Fibroblast of lung (primary cell): ENCODE results near the gene DPP6. TPM values are rescaled to one million over a fixed set of nuclear protein-coding genes. Genes with fewer than 3 reads are reported as not detected.

ENCODE experiments used
- DNase-seq, 2 donors: peaks; one replicate each; pipeline versions ENCODE4 v3.0.0 to v3.0.0-alpha.2; 2010; ENCODE audit warnings: low read depth in 2 of 2
- H2AFZ ChIP-seq: 2 replicates; pipeline ENCODE4 v1.5.1; 2012; ENCODE audit warnings: low read length, control low read depth, inconsistent platforms
- H3K27ac ChIP-seq: 2 replicates; pipeline ENCODE4 v1.5.1; 2011; ENCODE audit warnings: low read length, control low read depth; ENCODE audit not compliant: insufficient read depth
- H3K27me3 ChIP-seq: 2 replicates; pipeline ENCODE4 v1.5.1; 2011; ENCODE audit warnings: mild to moderate bottlenecking, low read length; ENCODE audit not compliant: control insufficient read depth, insufficient read depth
- H3K36me3 ChIP-seq: 2 replicates; pipeline ENCODE4 v1.5.1; 2011; ENCODE audit warnings: low read length; ENCODE audit not compliant: control insufficient read depth, insufficient read depth
- H3K4me1 ChIP-seq: 2 replicates; pipeline ENCODE4 v1.5.1; 2011; ENCODE audit warnings: low read length; ENCODE audit not compliant: control insufficient read depth, insufficient read depth; ENCODE audit errors: extremely low read depth
- H3K4me2 ChIP-seq: 2 replicates; pipeline ENCODE4 v1.5.1; 2011; ENCODE audit warnings: low read length, control low read depth; ENCODE audit not compliant: insufficient read depth; ENCODE audit errors: extremely low read depth
- H3K4me3 ChIP-seq, 4 experiments: fragments of 200-600 bp in 1 of 4; sonication (generic) in 1 of 4; replicated peaks in 1 of 4; 2 replicates each; pipeline ENCODE4 v1.5.1; 2011 to 2016; ENCODE audit warnings: low read length in 4 of 4, low read depth in 3 of 4, mild to moderate bottlenecking in 3 of 4, control low read depth in 2 of 4, inconsistent platforms in 1 of 4, mixed read lengths in 1 of 4; ENCODE audit not compliant: insufficient read depth in 1 of 4; ENCODE audit errors: control extremely low read depth in 1 of 4
- H3K79me2 ChIP-seq: 2 replicates; pipeline ENCODE4 v1.5.1; 2012; ENCODE audit warnings: mild to moderate bottlenecking, low read length, inconsistent platforms; ENCODE audit not compliant: control insufficient read depth, insufficient read depth
- H3K9ac ChIP-seq: 2 replicates; pipeline ENCODE4 v1.5.1; 2011; ENCODE audit warnings: mild to moderate bottlenecking, low read length, control low read depth; ENCODE audit not compliant: insufficient read depth
- H3K9me3 ChIP-seq: 2 replicates; pipeline ENCODE4 v1.5.1; 2012; ENCODE audit warnings: low read depth, low read length; ENCODE audit not compliant: control insufficient read depth, insufficient read depth
- H4K20me1 ChIP-seq: 2 replicates; pipeline ENCODE4 v1.5.1; 2011; ENCODE audit warnings: low read length; ENCODE audit not compliant: control insufficient read depth, insufficient read depth; ENCODE audit errors: extremely low read depth
- CTCF ChIP-seq, 2 donors: IDR thresholded peaks in 1 of 2; conservative IDR thresholded peaks in 1 of 2; 1 replicate in 1 of 2; 2 replicates in 1 of 2; pipeline ENCODE4 v1.5.1; 2011 to 2012; ENCODE audit warnings: low read length in 2 of 2, control low read depth in 1 of 2, inconsistent platforms in 1 of 2, low read depth in 1 of 2, mild to moderate bottlenecking in 1 of 2
- EZH2 ChIP-seq: IDR thresholded peaks from 2 replicates; pipeline ENCODE4 v1.5.1; 2012; ENCODE audit warnings: low read length, control low read depth, mild to moderate bottlenecking; ENCODE audit errors: missing control alignments
- polyA plus RNA-seq, 2 donors: library from polyadenylated mRNA; depleted of rRNA in 1 of 2; stranded (reverse) in 1 of 2; unstranded in 1 of 2; fragments of >200 nt; gene quantifications; 2 replicates each; pipeline ENCODE4 v1.2.1, GENCODE V29; 2011 to 2012; ENCODE audit warnings: missing spikeins in 1 of 2
- total RNA-seq: library from RNA; depleted of rRNA; stranded (reverse); fragments of >200 nt; gene quantifications from 2 replicates; pipeline ENCODE4 v1.2.1, GENCODE V29; 2014

Gene DPP6
- total and polyA plus RNA-seq, 2 donors (not counting 1 experiment from before 2014, with no cell fraction given) = not detected

- Histone ChIP-seq H3K4me1 (no peaks in the 10 kb centered on the region), H4K20me1 (no peaks in the 10 kb centered on the region), H3K36me3 (no peaks in the 10 kb centered on the region), H3K4me2 (no peak overlapping the region), H3K9ac (no peak overlapping the region), H2AFZ (no peak overlapping the region), H3K9me3 (no peaks in the 10 kb centered on the region), H3K27ac (no peak overlapping the region), H3K4me3 (no peak overlapping the region), H3K79me2 (no peaks in the 10 kb centered on the region), H3K27me3 (no peaks in the 10 kb centered on the region)
- DNase-seq = no peak
- TF ChIP-seq EZH2 (no peak), CTCF (conservative IDR thresholded peaks at IDR 0.05 in 1 of 2, IDR thresholded peaks at IDR 0.05 in 1 of 2; ENCODE audit: low read depth in 1 of 2, low read length in 2 of 2) (no peak)
Observed at GRCh38 chr7:154332811-154333580, 280.8 kb downstream of the DPP6 start.

- TF ChIP-seq CTCF (conservative IDR thresholded peaks at IDR 0.05 in 1 of 2, IDR thresholded peaks at IDR 0.05 in 1 of 2; ENCODE audit: low read depth in 1 of 2, low read length in 2 of 2) (no peak), EZH2 (no peak)
- no peaks in the 10 kb centered on the region for H3K36me3 ChIP-seq
- no peaks in the 10 kb centered on the region for H3K79me2 ChIP-seq
- DNase-seq = no peak
- H3K9me3 ChIP-seq = no peaks in the 10 kb centered on the region
- H3K27ac ChIP-seq = no peak overlapping the region
- no peaks in the 10 kb centered on the region for H3K27me3 ChIP-seq
- H3K4me2 ChIP-seq = no peak overlapping the region
- no peaks in the 10 kb centered on the region for H4K20me1 ChIP-seq
- H3K4me3 ChIP-seq = no peak overlapping the region
- H3K9ac ChIP-seq = no peak overlapping the region
- no peaks in the 10 kb centered on the region for H3K4me1 ChIP-seq
- H2AFZ ChIP-seq = no peak overlapping the region
Observed at GRCh38 chr7:154336295-154336694, 284.1 kb downstream of the DPP6 start.

GRCh38 chr7:154338701-154339506 lies 286.7 kb downstream of the DPP6 start:
- no peak for TF ChIP-seq CTCF (conservative IDR thresholded peaks at IDR 0.05 in 1 of 2, IDR thresholded peaks at IDR 0.05 in 1 of 2; ENCODE audit: low read depth in 1 of 2, low read length in 2 of 2)
- no peak for TF ChIP-seq EZH2
- Histone ChIP-seq H4K20me1 (no peaks in the 10 kb centered on the region), H3K4me2 (no peak overlapping the region), H3K79me2 (no peaks in the 10 kb centered on the region), H3K9me3 (no peaks in the 10 kb centered on the region), H3K27ac (no peak overlapping the region), H3K4me1 (no peaks in the 10 kb centered on the region), H3K36me3 (no peaks in the 10 kb centered on the region), H3K4me3 (no peak overlapping the region), H3K9ac (no peak overlapping the region), H2AFZ (no peak overlapping the region), H3K27me3 (no peaks in the 10 kb centered on the region)
- DNase-seq = no peak
